Activated naive CD4-positive, alpha-beta T cell treated with Interleukin-2 at 50 U/mL for 16 hours (primary cell): ENCODE data around the gene MYT1.
A peak's percentile ranks its signal among the peaks of the same experiment; 100 is the strongest.
"Not testable (repeated sequence)": the region's sequence is repeated elsewhere in the genome, so short reads cannot be mapped to it uniquely, and the experiment has no call there.

Experiments used
- DNase-seq: peaks from one replicate; pipeline ENCODE4 v3.0.0-alpha.2; 2020

The MYT1 gene

GRCh38 chr20:64283646-64284045 is 119.4 kb downstream of the MYT1 start:
- DNase-seq = no peak

- peak; percentile 88 for DNase-seq
Observed at GRCh38 chr20:64285579-64286446, 121.6 kb downstream of the MYT1 start.

- DNase-seq = not testable (repeated sequence)
Observed at GRCh38 chr20:64286447-64287263, 122.4 kb downstream of the MYT1 start.

DNA sequence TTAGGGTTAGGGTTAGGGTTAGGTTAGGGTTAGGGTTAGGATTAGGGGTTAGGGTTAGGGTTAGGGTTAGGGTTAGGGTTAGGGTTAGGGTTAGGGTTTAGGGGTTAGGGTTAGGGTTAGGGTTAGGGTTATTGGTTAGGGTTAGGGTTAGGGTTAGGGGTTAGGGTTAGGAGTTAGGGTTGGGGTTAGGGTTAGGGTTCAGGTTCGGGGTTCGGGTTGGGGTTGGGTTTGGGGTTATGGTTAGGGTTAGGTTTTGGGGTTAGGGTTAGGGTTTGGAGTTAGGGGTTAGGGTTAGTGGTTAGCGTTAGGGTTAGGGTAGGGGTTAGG is 123.0 kb downstream of the MYT1 start:
- not testable (repeated sequence) for DNase-seq
